A549 (cell line): ENCODE measurements around the gene KRTAP9-1. TPM values are rescaled to one million over a fixed set of nuclear protein-coding genes. Genes with fewer than 3 reads are reported as not detected.
"Not testable (repeated sequence)": the region's sequence is repeated elsewhere in the genome, so short reads cannot be mapped to it uniquely, and the experiment has no call there.

Source experiments
- ATAC-seq, 2 experiments: fragments of 200-7000 bp in 1 of 2; fragments of >200 bp in 1 of 2; cut with Nextera tagmentation in 1 of 2; cut with Tn5 transposase in 1 of 2; 3 replicates each; pipeline versions ENCODE4 v1.8.0 to v1.9.1; 2018 to 2020; ENCODE audit warnings: mild to moderate bottlenecking in 1 of 2, moderate library complexity in 1 of 2
- CTCF ChIA-PET: fragments of 300-600 bp; sonication (Branson Sonifier 250); formaldehyde crosslinking; extraction: SDS; loops from one replicate; lab custom pipeline; 2021; ENCODE audit warnings: antibody characterized with exemption, inconsistent platforms; lab: Yijun Ruan, JAX
- POLR2A ChIA-PET: fragments of 350-600 bp; formaldehyde crosslinking; extraction: SDS; loops from one replicate; lab custom pipeline; 2021; ENCODE audit warnings: antibody characterized with exemption, inconsistent platforms; lab: Yijun Ruan, JAX
- DNase-seq, 2 experiments: peaks; one replicate each; pipeline versions ENCODE4 v3.0.0 to v3.0.0-alpha.2; 2011 to 2016; ENCODE audit warnings: low read depth in 1 of 2, low spot score in 1 of 2
- FAIRE-seq: peaks from 2 replicates; lab custom pipeline; 2011; peaks lifted over from hg19 to GRCh38; lab: Jason Lieb, UNC
- H3K27ac ChIP-seq, 2 experiments: fragments of >200 bp; sonication (Bioruptor Twin); formaldehyde crosslinking; 3 replicates each; pipeline ENCODE4 v1.5.1; 2016 to 2017
- H3K4me1 ChIP-seq: fragments of >200 bp; sonication (Bioruptor Twin); formaldehyde crosslinking; 3 replicates; pipeline ENCODE4 v1.6.1; 2016
- H3K4me2 ChIP-seq: fragments of >200 bp; sonication (Bioruptor Twin); formaldehyde crosslinking; 3 replicates; pipeline ENCODE4 v1.6.1; 2016
- H3K4me3 ChIP-seq: fragments of >200 bp; sonication (Bioruptor Twin); formaldehyde crosslinking; 3 replicates; pipeline ENCODE4 v1.5.1; 2016
- H3K9me3 ChIP-seq: fragments of >200 bp; sonication (Bioruptor Twin); formaldehyde crosslinking; 3 replicates; pipeline ENCODE4 v1.6.1; 2016
- BHLHE40 ChIP-seq: IDR thresholded peaks from 2 replicates; pipeline ENCODE4 v1.6.1; 2012; ENCODE audit warnings: low read depth, low read length, inconsistent platforms
- CHD4 ChIP-seq: fragments of 200-600 bp; sonication (generic); IDR thresholded peaks from 2 replicates; pipeline ENCODE4 v1.6.1; 2016; ENCODE audit warnings: antibody characterized with exemption, mild to moderate bottlenecking, borderline replicate concordance
- E2F6 ChIP-seq: IDR thresholded peaks from 2 replicates; pipeline ENCODE4 v1.6.1; 2012; ENCODE audit warnings: low read depth, borderline replicate concordance
- ELK1 ChIP-seq: fragments of 150-350 bp; IDR thresholded peaks from 2 replicates; pipeline ENCODE4 v1.6.1; 2014; ENCODE audit warnings: low read depth, mild to moderate bottlenecking, low read length
- ESRRA ChIP-seq: fragments of 150-350 bp; IDR thresholded peaks from 2 replicates; pipeline ENCODE4 v1.6.1; 2014; ENCODE audit warnings: mild to moderate bottlenecking, low read length, borderline replicate concordance
- FOXS1 ChIP-seq: fragments of 250-450 bp; sonication (Bioruptor Pico); IDR thresholded peaks from 2 replicates; pipeline ENCODE4 v1.5.0; 2020; ENCODE audit warnings: mild to moderate bottlenecking, moderate library complexity
- HES2 ChIP-seq: fragments of >200 bp; sonication (Bioruptor Twin); formaldehyde crosslinking; IDR thresholded peaks from 2 replicates; pipeline ENCODE4 v1.6.1; 2016
- HMGXB4 ChIP-seq: fragments of 250-450 bp; sonication (Bioruptor Pico); IDR thresholded peaks from 2 replicates; pipeline ENCODE4 v1.5.0; 2021; ENCODE audit warnings: mild to moderate bottlenecking, moderate library complexity, borderline replicate concordance
- HOXB5 ChIP-seq: fragments of 250-450 bp; sonication (Bioruptor Pico); IDR thresholded peaks from 2 replicates; pipeline ENCODE4 v1.5.0; 2020; ENCODE audit warnings: mild to moderate bottlenecking, moderate library complexity
- JUNB ChIP-seq: fragments of >200 bp; sonication (Bioruptor Twin); formaldehyde crosslinking; IDR thresholded peaks from 2 replicates; pipeline ENCODE4 v1.6.1; 2016
- KDM1A ChIP-seq: fragments of 200-600 bp; sonication (generic); IDR thresholded peaks from 2 replicates; pipeline ENCODE4 v1.6.1; 2016; ENCODE audit warnings: low read depth, mild to moderate bottlenecking
- MAFK ChIP-seq: fragments of 450-650 bp; IDR thresholded peaks from 2 replicates; pipeline ENCODE4 v1.6.1; 2014; ENCODE audit not compliant: partially characterized antibody
- MYC ChIP-seq: IDR thresholded peaks from 2 replicates; pipeline ENCODE4 v1.6.1; 2012; ENCODE audit warnings: mild to moderate bottlenecking, inconsistent platforms, low read length, improper control_type of control experiment, borderline replicate concordance
- NFE2L2 ChIP-seq: fragments of 150-350 bp; conservative IDR thresholded peaks from 2 replicates; pipeline ENCODE4 v1.6.1; 2014; ENCODE audit warnings: low read length
- NPAS2 ChIP-seq: fragments of 250-450 bp; sonication (Bioruptor Pico); IDR thresholded peaks from 2 replicates; pipeline ENCODE4 v1.8.0; 2022; ENCODE audit warnings: mild to moderate bottlenecking, moderate library complexity, borderline replicate concordance
- NR3C1 ChIP-seq: fragments of >200 bp; sonication (Bioruptor Twin); formaldehyde crosslinking; IDR thresholded peaks from 3 replicates; pipeline ENCODE4 v1.6.1; 2017
- POLR2AphosphoS2 ChIP-seq: conservative IDR thresholded peaks from 2 replicates; pipeline ENCODE4 v1.6.1; 2012; ENCODE audit warnings: low read length, improper control_type of control experiment, inconsistent platforms
- RAD21 ChIP-seq, 2 experiments: fragments of >200 bp in 1 of 2; sonication (Bioruptor Twin) in 1 of 2; formaldehyde crosslinking in 1 of 2; IDR thresholded peaks in 1 of 2; conservative IDR thresholded peaks in 1 of 2; 2 replicates in 1 of 2; 3 replicates in 1 of 2; pipeline ENCODE4 v1.6.1; 2012 to 2018; ENCODE audit warnings: inconsistent platforms in 1 of 2
- RCOR1 ChIP-seq: fragments of 150-350 bp; IDR thresholded peaks from 2 replicates; pipeline ENCODE4 v1.6.1; 2014; ENCODE audit warnings: antibody characterized with exemption, low read length, low read depth
- RFX5 ChIP-seq: fragments of 450-650 bp; IDR thresholded peaks from 2 replicates; pipeline ENCODE4 v1.7.1; 2014; ENCODE audit warnings: antibody characterized with exemption, mild to moderate bottlenecking, moderate library complexity
- RNF2 ChIP-seq: fragments of 200-600 bp; sonication (generic); IDR thresholded peaks from 2 replicates; pipeline ENCODE4 v1.6.1; 2016; ENCODE audit warnings: low read depth, mild to moderate bottlenecking, antibody characterized with exemption, moderate library complexity, borderline replicate concordance
- SMC3 ChIP-seq: fragments of >200 bp; sonication (Bioruptor Twin); formaldehyde crosslinking; IDR thresholded peaks from 3 replicates; pipeline ENCODE4 v1.6.1; 2018; ENCODE audit warnings: inconsistent platforms
- TFCP2L1 ChIP-seq: fragments of 250-450 bp; sonication (Bioruptor Pico); IDR thresholded peaks from 2 replicates; pipeline ENCODE4 v1.5.0; 2021; ENCODE audit warnings: mild to moderate bottlenecking
- ZC3H11A ChIP-seq: fragments of 450-650 bp; IDR thresholded peaks from 2 replicates; pipeline ENCODE4 v1.6.1; 2014; ENCODE audit warnings: antibody characterized with exemption, mild to moderate bottlenecking
- ZFP36 ChIP-seq: fragments of 450-650 bp; IDR thresholded peaks from 2 replicates; pipeline ENCODE4 v1.6.1; 2014; ENCODE audit warnings: borderline replicate concordance; ENCODE audit not compliant: partially characterized antibody
- ZNF302 ChIP-seq: fragments of 250-450 bp; sonication (Bioruptor Pico); IDR thresholded peaks from 2 replicates; pipeline ENCODE4 v1.9.0; 2021; ENCODE audit warnings: inconsistent platforms, mild to moderate bottlenecking, moderate library complexity
- WGBS: methylation state at CpG from one replicate; pipeline ENCODE4 v1.1.6; 2017; ENCODE audit errors: missing lambda C conversion rate; 5-methylcytosine and 5-hydroxymethylcytosine counted together
- polyA plus RNA-seq, 4 experiments: library from polyadenylated mRNA; depleted of rRNA in 3 of 4; stranded (reverse); fragments of >200 nt; fragmentation: RNase III in 1 of 4; extraction: RNeasy Plus Mini Kit Qiagen cat#74134 plus additional on column Dnase treatment in 1 of 4; gene quantifications; 2 replicates in 3 of 4; 3 replicates in 1 of 4; pipeline ENCODE4 v1.2.3, GENCODE V29; 2011 to 2017

KRTAP9-1 gene
- polyA plus RNA-seq, 2 of the 4 experiments (the other 2 are of a cell fraction): not detected

- POLR2A ChIA-PET: no interaction called here
- Histone ChIP-seq H3K4me1 (no peaks in the 10 kb centered on the region), H3K4me2 (no peak overlapping the region), H3K9me3 (no peaks in the 10 kb centered on the region), H3K4me3 (no peak overlapping the region)
- WGBS: 38% methylated on average over 2 of the region's 2 CpGs
- TF ChIP-seq RAD21 (conservative IDR thresholded peaks at IDR 0.05 in 1 of 2, IDR thresholded peaks at IDR 0.05 in 1 of 2): no peak
- TF ChIP-seq, all 56 proteins: peak for 0
- DNase-seq (no peak), FAIRE-seq (no peak), ATAC-seq (no peak)
- no peak overlapping the region for H3K27ac ChIP-seq
- CTCF ChIA-PET: no interaction called here
Measured at GRCh38 chr17:41153856-41154255, 35.8 kb upstream of the KRTAP9-1 start.

GRCh38 chr17:41160190-41160589 is 29.5 kb upstream of the KRTAP9-1 start:
- ATAC-seq, DNase-seq, H3K4me3 ChIP-seq, H3K9me3 ChIP-seq, POLR2A ChIA-PET, H3K27ac ChIP-seq, FAIRE-seq, H3K4me2 ChIP-seq, H3K4me1 ChIP-seq: not testable (repeated sequence)
- no CpG with 5 or more reads among the region's 3 CpGs for WGBS
- CTCF ChIA-PET: interaction anchor here (0.8 to 1.0 kb wide), 2 partner anchors 12 to 143 kb away, joined by 3 read pairs; partner anchors contain the start of gene KRTAP29-1

- H3K9me3 ChIP-seq: no peaks in the 10 kb centered on the region
- no peak for ATAC-seq
- H3K27ac ChIP-seq: no peak within 1 kb of the TSS
- DNase-seq: no peak
- H3K4me2 ChIP-seq: no peak within 1 kb of the TSS
- CTCF ChIA-PET: interaction anchor here (0.8 to 0.9 kb wide), 2 partner anchors 89 to 142 kb away, joined by 3 read pairs; partner anchors contain the start of gene KRTAP29-1
- no peak for TF ChIP-seq BHLHE40
- no peak for TF ChIP-seq E2F6
- no peak for TF ChIP-seq MYC
- no peak for TF ChIP-seq KDM1A
- no peak for TF ChIP-seq HMGXB4 (CRISPR knock-in tag)
- TF ChIP-seq POLR2AphosphoS2: no peak
- TF ChIP-seq MAFK: no peak
- TF ChIP-seq ZFP36: no peak
- TF ChIP-seq ELK1: no peak
- TF ChIP-seq ZNF302 (CRISPR knock-in tag): no peak
- TF ChIP-seq NR3C1: no peak
- TF ChIP-seq NPAS2 (CRISPR knock-in tag): no peak
- no peak for TF ChIP-seq RFX5
- TF ChIP-seq, all 56 proteins: peak for 0
- no peak for FAIRE-seq
- no peak within 1 kb of the TSS for H3K4me3 ChIP-seq
- POLR2A ChIA-PET: no interaction called here
- 60% methylated on average over 1 of the region's 1 CpG for WGBS
- H3K4me1 ChIP-seq: 0 out of 3 replicates have a peak, but pooled peaks cover 4% of the 10 kb centered on the region
Measured at GRCh38 chr17:41160648-41161047, 29.0 kb upstream of the KRTAP9-1 start, which contains the start of gene KRTAP4-4. Gene KRTAP4-4 (minus strand): TSS chr17:41160748. CDS start chr17:41160691, 57 bp downstream.

GRCh38 chr17:41163828-41164227 is 25.9 kb upstream of the KRTAP9-1 start:
- H3K9me3 ChIP-seq: no peaks in the 10 kb centered on the region
- peak in 1 of 2 experiments; percentile 32; a peak in 1 of 6 replicates for ATAC-seq
- FAIRE-seq: peak; percentile 7
- peak overlapping the region; percentile 26; the same call in 2 of the 3 replicates for H3K4me2 ChIP-seq
- no peak for DNase-seq
- H3K4me1 ChIP-seq: 0 out of 3 replicates have a peak, but pooled peaks cover 4% of the 10 kb centered on the region
- 32% methylated on average over 7 of the region's 7 CpGs for WGBS
- H3K4me3 ChIP-seq: no peak overlapping the region
- H3K27ac ChIP-seq: no peak overlapping the region
- TF ChIP-seq RNF2 (no peak), JUNB (no peak), NPAS2 (CRISPR knock-in tag) (no peak), NFE2L2 (no peak), E2F6 (no peak), HES2 (no peak), TFCP2L1 (CRISPR knock-in tag) (no peak), ESRRA (no peak), HOXB5 (CRISPR knock-in tag) (no peak), ZC3H11A (no peak), SMC3 (no peak), CHD4 (no peak), POLR2AphosphoS2 (no peak), RCOR1 (no peak), KDM1A (no peak), FOXS1 (CRISPR knock-in tag) (no peak)
- CTCF ChIA-PET: interaction anchor here (1.5 kb wide), 1 partner anchor 396 kb away, joined by 3 read pairs; no protein-coding TSS in a partner anchor
- POLR2A ChIA-PET: no interaction called here
